ENCODE measurements around the gene MTRR.
"Not testable (repeated sequence)": the region's sequence is repeated elsewhere in the genome, so short reads cannot be mapped to it uniquely, and the experiment has no call there.

The MTRR gene

DNA sequence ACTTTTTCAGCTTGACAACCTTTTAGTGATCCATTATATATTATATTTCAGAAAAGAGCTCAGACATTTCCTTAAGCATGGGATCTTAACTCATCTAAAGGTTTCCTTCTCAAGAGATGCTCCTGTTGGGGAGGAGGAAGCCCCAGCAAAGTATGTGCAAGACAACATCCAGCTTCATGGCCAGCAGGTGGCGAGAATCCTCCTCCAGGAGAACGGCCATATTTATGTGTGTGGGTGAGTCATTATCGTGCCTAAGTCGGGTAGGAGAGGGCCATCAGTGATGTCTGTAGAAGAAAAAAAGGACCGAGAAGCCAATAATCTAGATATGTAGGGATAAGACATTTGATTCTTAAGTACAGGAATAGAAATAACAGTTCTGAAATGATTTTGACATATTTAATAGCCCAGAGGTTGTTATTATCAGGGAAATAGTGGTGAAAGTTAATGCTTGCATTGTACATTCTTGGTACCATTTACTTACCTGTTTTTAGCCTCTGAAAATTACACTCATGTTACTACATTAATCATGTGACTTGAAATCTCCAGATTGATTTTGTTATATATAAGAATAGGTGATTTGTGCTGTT is 28.2 kb downstream of the MTRR start:
- no peak for DNase-seq (ENCODE audit: low read depth)

DNA sequence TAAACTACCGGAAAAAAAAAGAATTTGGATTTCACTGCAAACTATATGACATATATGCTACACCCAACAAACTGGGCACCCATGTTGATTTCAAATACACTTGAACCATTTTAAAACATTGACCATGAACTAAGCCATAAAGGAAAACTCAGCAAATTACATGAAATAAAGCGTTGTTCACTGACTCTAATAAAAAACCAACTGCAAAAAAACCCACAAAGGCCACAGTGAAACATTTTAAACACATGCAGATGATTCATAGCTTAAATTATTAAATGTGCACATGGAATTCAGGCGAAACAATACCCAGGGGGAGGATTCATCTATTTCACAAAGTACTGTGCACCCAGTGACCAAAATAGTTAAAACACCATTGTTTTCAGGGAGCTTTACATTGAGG is 33.3 kb downstream of the MTRR start:
- DNase-seq (ENCODE audit: low read depth): no peak

DNA sequence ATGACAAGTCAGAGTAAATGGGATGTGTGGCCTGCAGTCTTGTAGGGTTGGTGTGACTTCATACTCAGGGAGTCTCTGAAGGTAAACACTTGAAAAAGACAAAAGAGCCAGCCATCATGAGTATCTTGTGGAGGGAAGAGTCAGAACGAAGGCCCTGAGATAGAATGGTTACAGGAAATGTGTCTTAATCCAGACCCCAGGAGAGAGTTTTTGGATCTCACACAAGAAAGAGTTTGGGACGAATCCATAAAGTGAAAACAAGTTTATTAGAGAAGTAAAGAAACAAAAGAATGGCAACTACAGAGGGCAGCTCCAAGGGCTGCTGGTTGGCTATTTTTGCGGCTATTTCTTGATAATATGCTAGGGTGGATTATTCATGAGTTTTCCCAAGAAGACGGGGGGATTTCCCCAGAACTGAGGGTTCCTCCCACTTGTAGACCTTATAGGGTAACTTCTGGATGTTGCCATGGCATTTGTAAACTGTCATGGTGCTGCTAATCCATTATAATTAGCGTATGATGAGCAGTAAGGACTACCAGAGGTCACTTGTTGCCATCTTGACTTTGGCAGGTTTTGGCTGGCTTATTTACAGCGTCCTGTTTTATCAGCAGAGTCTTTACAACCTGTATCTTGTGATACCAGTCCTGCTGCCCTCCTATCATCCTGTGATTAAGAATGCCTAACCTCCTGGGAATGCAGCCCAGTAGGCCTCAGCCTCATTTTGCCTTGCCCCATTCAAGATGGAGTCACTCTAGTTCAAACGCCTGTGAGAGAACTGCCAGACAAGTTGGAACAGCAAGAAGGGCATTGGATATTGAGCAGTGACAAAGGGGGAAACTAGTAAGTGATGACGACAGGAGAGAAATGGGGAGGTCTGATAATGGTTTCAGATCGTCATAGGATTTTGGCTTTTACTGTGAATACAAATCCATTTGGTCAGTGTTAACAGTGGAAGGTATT is 34.0 kb downstream of the MTRR start:
- DNase-seq (ENCODE audit: low read depth): no peak

DNA sequence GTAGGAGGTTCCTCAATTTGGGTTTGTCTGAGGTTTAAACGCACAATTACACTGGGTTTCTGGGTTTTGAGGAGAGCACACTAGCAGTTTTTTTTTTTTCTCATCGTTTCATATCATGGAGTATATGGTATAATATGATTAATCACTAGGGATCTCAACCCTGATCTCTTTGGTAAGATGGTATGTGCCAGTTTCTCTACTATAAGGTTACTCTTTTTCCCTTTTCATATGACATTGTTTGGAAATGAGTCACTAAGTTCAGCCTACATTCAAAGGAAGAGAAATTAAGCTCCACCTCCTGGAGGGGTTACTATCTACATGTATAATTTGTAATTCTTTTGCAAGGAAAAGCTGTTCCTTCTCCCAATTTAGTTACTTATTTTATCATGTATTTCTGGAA is 35.2 kb downstream of the MTRR start:
- DNase-seq (ENCODE audit: low read depth): no peak

DNA sequence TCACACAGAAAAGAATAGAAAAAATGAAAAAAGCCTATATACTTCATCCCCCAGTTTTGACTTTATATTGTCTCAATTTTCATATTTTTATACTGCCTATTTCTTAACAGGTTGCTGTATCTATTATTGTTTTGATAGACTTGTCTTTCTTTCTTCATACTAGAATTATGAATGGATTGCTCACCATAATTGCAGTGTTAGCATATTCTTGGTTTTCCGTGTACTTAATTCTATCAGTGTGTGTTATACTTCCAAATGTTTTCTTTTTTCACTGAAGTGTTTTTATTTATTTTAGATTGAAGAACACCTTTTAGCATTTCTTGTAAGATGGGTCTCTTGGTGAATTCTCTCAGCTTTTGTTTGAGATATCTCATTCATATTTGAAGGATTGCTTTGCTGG is 38.7 kb downstream of the MTRR start:
- DNase-seq (ENCODE audit: low read depth): no peak

DNA sequence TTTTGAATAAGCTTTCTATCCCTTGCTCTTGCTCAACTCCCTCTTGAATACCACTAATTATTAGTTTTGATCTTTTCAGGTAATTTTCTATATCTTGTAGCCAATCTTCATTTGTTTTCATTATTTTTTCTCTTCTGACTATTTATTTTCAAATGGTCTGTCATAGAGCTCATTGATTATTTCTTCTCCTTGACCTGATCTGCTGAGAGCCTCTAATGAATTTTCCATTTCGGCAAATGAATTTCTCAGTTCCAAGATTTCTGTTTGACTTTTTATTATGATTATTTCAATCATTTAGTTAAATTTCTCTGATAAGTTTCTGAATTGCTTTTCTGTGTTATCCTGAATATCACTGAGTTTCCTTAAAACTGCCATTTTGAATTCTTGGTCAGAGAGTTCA is 39.4 kb downstream of the MTRR start:
- no peak for DNase-seq (ENCODE audit: low read depth)

DNA sequence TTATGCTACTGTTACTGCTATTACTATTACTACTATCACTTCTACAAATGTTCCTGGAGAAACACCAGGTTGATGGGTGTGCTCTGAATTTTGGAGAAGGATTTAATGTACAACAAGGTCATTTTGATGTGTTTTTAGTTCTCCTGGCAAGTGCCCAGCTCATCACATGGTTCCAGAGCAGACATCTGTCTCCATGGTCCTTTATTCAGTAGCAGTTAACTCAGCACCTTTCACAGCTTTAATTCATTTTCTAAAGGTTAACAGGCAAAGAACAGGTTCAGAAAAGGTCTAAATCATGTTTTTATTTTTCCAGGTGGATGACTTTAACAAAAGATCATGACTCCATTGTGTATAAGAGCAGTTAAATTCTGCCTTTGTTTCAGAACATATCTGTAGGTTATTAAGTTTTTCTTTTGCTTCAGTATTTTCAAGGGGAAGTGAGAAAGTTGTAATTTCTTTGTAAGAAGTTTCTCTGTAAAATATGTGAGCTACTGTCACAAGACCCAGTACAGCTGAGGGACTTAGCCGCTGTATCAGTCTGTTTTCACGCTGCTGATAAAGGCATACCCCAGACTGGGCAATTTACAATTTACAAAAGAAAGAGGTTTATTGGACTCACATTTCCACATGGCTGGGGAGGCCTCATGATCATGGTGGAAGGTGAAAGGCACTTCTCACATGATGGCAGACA is 41.9 kb downstream of the MTRR start:
- DNase-seq (ENCODE audit: low read depth): no peak

DNA sequence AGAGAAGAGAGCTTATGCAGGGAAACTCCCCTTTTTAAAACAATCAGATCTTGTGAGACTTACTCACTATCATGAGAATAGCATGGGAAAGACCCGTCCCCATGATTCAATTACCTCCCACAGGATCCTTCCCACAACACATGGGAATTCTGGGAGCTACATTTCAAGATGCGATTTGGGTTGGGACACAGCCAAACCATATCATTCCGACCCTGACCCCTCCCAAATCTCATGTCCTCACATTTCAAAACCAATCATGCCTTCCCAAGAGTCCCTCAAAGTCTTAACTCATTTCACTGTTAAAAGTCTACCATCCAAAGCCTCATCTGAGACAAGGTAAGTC is 42.5 kb downstream of the MTRR start:
- not testable (repeated sequence) for DNase-seq (ENCODE audit: low read depth)

DNA sequence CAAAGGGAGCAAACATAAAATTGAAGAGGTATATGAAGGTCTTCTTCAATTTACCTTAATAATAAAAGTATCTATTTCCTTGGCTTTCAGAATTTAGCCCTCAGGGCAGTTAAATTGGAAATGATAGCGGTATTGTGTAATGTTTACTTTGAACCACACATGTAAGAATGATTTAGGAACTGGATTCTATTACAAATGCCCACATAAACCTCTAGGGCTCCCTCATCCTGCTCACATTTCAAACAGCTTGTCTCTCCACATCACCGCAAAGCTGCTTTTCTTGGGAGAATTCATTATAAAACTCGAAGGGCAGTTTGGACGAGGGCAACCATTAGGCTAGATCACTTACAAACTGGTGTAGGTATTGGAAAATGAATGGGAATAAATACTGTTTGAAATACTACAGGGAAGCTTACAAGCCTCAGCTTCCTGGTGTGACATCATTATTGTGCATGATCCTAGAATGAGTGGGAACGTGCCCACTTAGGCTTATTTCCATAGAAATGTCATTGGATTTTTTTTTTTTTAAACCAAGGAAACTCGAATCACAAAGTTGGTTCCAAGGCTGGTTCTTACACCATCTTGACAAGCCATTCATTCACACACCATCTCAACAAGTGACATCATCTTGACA is 47.3 kb downstream of the MTRR start:
- DNase-seq (ENCODE audit: low read depth): no peak

DNA sequence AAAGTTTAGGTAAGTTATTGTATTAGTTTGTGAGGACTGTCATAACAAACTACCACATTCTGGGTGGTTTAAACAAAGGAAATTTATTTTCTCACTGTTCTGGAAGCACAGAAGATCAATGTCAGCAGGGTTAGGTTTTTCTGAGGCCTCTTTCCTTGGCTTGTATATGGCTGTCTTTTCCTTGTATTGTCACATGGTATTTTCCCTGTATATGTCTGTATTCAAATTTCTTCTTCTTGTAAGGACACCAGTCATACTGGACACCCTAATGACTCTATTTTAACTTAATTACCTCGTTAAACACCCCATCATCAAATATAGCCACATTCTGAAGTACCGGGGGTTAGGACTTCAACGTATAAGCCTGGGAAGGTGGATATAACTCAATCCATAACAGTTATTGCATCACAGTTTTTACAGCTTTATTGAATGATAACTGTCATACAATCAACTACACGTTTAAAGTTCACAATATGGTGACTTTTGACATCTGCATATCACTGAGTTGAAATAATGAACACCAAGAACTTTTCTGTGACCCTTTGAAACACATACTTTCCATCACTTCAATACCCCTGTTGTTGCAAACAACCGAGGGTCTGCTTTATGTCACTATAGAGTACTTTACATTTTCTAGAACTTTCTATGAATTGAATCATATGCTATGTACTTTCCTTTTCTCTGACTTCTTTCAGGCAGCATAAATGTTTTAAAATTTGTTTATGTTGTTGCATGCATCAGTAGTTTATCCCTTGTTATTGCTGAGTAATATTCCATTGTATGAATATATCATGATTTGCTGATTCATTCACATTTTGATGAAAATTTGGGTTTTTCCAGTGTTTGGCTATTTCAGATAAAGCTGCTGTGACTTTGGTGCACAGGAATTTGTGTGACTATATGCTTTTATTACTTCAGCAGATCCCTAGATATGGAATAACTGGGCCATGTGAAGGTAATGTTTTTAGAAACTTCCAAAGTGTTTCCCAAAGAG is 48.5 kb downstream of the MTRR start:
- no peak for DNase-seq (ENCODE audit: low read depth)

DNA sequence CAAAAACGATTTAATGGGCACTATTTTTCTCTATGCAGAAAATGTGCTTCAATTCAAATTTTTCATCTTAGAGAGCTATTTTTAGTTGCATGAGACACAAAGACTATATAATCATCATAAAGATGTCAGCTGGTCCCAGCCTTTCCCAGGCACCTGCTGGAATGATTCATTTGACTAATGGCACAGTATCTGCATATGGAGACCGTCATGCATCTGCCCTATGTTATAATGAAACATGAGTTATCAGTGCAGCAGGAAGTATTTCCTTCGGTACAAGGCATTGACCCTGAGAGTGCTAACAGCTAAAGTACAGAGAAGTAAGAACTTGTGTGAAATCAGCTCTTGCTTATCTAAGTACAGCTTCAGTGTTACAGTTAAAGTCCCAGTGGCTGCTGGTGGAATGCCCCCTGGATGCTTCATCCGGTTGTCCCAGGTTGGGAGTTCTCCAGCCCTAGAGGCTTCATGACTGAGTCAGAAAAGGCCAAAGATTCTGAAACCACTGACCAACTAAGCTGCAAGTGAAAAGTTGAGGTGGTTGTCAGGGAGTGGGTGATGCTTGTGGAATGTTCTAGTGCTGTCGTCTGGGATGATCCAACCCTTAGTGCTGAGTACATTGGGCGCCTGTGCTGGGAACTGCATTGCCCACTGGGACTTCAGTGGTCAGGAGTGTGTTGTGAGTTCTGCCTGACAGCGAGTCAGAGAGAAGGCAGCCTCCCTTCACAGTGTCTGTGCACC is 57.2 kb downstream of the MTRR start:
- DNase-seq (ENCODE audit: low read depth): no peak

DNA sequence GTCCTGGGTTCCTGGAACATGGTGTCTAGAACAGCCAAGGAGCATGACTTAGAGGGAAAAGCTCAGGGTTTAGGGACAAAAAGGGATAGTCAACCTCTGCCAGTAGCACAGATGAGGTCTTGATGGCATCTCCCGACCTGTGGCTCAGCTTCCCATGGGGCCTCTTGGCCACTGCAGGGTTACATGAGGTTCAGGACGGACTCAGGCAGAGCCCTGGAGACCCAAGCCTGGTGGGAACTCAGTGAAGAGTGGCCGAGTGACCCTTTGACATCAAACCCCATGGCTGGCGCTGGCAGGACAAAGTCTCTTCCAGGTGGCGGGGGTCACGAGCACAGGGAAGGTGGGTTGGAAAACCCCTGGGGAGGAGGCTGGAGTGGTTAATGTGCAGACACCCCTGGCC is 57.8 kb downstream of the MTRR start:
- no peak for DNase-seq (ENCODE audit: low read depth)

DNA sequence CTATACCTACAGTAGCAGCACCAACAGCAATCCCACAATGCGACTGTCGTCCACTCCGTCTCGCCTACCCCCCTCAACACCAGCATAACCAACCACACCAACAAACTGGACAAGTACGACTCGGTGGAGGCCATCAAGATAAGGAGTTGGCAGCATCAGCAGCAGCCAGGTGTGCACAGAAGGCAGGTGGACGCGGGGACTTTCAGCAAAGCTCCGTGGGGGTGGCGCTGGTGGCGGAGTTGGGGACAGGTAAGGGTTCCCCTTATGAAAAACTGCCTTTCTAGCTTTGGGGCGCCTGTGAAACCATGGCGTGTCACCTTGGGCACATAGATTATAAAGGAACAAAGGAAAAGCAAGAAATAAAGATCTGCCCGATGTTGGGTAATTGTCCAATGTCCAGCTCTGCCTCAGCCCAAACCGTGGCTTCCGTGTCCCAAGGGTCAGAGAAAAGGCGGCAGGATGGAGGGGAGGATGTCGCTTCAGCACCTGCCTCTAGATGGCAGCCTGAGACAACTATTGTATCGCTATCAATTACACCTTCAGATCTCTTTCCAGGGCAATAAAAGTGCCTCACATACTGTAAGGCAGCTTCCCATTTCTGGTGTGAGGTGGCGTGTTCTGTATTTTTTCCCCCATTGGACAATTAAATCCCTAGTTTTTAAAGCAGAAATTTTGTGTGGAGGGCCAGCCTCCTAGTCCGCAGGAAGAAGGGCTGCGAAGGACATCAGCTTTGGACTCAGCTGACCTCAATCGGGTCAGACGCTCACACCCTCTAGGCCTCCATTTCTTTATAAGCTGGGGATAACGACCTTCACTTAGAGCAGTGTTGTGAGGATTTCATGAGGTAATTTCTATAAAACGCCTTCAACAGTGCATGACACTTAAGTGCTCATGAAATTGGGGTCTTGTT is 58.8 kb downstream of the MTRR start:
- DNase-seq (ENCODE audit: low read depth): no peak

DNA sequence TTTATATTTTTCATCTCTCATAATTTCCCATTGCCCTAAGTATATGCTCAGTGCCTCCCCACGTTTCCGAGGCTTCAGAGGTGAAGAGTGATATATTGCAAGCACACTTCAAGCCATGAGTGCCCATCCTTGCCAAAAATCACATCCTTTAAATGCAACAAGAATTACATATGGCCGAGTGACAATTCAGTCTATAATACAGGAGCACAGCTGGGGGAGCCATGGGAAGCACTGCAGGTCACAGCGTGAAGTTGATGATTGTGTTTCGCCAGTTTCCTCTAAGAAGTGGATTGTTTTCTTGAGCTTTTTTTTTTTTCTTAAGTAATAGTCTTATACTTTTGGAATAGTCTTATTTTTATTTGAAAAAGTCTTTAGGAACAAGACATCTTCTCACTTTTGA is 61.1 kb downstream of the MTRR start:
- no peak for DNase-seq (ENCODE audit: low read depth)

DNA sequence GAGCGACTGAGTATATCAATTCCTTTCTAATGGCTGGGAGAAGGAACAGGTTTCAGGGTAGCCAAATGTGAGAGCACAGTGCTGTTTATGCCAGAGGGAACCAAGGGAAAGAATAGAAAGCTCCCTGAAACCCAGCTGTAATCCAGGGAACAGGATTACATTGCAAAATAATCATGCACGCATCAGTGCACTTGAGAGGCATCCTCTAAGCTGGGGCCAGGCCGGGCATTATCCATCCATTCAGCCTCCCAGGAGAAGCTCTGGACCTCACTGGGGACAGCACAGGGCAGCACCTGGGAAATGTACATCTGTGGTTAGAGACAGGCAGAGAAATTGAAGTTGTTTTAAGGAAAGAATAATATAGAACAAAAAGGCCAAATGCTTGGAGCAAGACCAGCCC is 72.7 kb downstream of the MTRR start:
- DNase-seq (ENCODE audit: low read depth): no peak

DNA sequence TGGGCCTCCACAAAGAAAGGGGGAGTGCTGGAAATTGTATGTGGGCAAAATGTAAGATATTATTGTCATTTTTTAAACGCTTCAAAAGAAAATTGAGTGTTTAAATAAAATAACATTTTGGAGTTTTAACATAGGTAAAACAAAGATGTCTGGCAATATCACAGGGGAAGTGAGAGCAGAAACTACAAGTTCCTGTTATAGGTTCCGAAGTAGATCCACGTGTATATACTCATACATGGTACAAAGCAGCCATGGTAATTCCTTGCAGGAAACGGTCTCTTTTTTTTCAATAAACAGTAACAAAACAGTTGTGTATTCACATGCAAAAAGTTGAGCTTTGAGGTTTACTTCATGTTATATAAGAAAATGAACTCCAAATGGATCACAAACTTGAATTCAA is 78.4 kb downstream of the MTRR start:
- no peak for DNase-seq (ENCODE audit: low read depth)
